HG03139 (cell line): ENCODE measurements around the gene CASKIN1.

Experiments
- ATAC-seq: cut with Tn5 transposase; IDR thresholded peaks from one replicate; pipeline ENCODE4 v1.9.1; 2021; ENCODE audit not compliant: unreplicated experiment

CASKIN1 gene

GRCh38 chr16:2195322-2196161 lies 863 bp downstream of the CASKIN1 start:
- no peak for ATAC-seq

GRCh38 chr16:2194852-2195321 lies 1.5 kb downstream of the CASKIN1 start:
- no peak for ATAC-seq

- ATAC-seq, result no peak
Measured at GRCh38 chr16:2194166-2194834, 2.1 kb downstream of the CASKIN1 start.

- ATAC-seq, result no peak
Measured at GRCh38 chr16:2191446-2191706, 5.0 kb downstream of the CASKIN1 start.

GRCh38 chr16:2190659-2191445 lies 5.6 kb downstream of the CASKIN1 start:
- ATAC-seq, result no peak

- ATAC-seq, result no peak
Measured at GRCh38 chr16:2190002-2190658, 6.3 kb downstream of the CASKIN1 start.

GRCh38 chr16:2189252-2189893 lies 7.0 kb downstream of the CASKIN1 start:
- ATAC-seq, result no peak

- ATAC-seq, result no peak
Measured at GRCh38 chr16:2188395-2188794, 8.0 kb downstream of the CASKIN1 start.

- ATAC-seq, result no peak
Measured at GRCh38 chr16:2187212-2187611, 9.2 kb downstream of the CASKIN1 start.

GRCh38 chr16:2186505-2186904 lies 9.9 kb downstream of the CASKIN1 start:
- no peak for ATAC-seq

GRCh38 chr16:2186064-2186463 lies 10.3 kb downstream of the CASKIN1 start:
- ATAC-seq, result no peak

GRCh38 chr16:2184962-2185361 lies 11.4 kb downstream of the CASKIN1 start:
- ATAC-seq, result no peak

- ATAC-seq, result no peak
Measured at GRCh38 chr16:2184346-2184745, 12.1 kb downstream of the CASKIN1 start.

GRCh38 chr16:2183671-2184070 lies 12.7 kb downstream of the CASKIN1 start:
- ATAC-seq, result no peak

GRCh38 chr16:2181952-2182351 lies 14.5 kb downstream of the CASKIN1 start:
- ATAC-seq, result no peak

- ATAC-seq, result no peak
Measured at GRCh38 chr16:2180962-2181923, 15.2 kb downstream of the CASKIN1 start.

GRCh38 chr16:2180461-2180860 lies 15.9 kb downstream of the CASKIN1 start:
- no peak for ATAC-seq

GRCh38 chr16:2179576-2179975 lies 16.8 kb downstream of the CASKIN1 start:
- ATAC-seq, result no peak

GRCh38 chr16:2179107-2179501 lies 17.3 kb downstream of the CASKIN1 start:
- ATAC-seq, result no peak
